ENCODE measurements around the gene CYP24A1.

GRCh38 chr20:54105653-54106052 is 68.1 kb downstream of the CYP24A1 start:
- TF ChIP-seq CTCF (IDR thresholded peaks at IDR 0.05) (no peak), POLR2AphosphoS5 (IDR thresholded peaks at IDR 0.05) (no peak), POLR2A (IDR thresholded peaks at IDR 0.05) (no peak)

Data from prostate gland (tissue), 2 donors.